HUDEP-2 (cell line): ENCODE data around the gene PAK4.
"Not testable (repeated sequence)": the region's sequence is repeated elsewhere in the genome, so short reads cannot be mapped to it uniquely, and the experiment has no call there.

Experiments used
- DNase-seq, 76 experiments: peaks; one replicate each; lab custom pipeline; 2025; ENCODE audit not compliant: unreplicated experiment in 76 of 76; lab: John Stamatoyannopoulos, UW

The PAK4 gene

GRCh38 chr19:39200066-39200802 lies 74.6 kb downstream of the PAK4 start:
- no peak for DNase-seq

DNA sequence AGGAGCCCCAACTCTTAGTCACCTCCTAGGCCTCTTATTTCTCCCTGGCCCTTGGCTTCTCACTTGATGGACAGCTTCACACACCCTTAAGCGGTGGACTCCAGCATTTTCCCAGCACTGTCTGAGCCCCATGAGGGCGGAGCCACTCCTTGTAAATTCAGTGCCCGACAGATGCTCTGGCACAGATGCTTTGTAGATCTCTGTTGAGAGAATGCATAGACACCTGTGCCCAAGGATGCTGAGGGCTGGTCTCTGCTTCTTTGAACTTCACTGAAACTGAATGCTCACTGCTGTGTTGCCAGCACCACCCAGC lies 75.2 kb downstream of the PAK4 start:
- no peak for DNase-seq

DNA sequence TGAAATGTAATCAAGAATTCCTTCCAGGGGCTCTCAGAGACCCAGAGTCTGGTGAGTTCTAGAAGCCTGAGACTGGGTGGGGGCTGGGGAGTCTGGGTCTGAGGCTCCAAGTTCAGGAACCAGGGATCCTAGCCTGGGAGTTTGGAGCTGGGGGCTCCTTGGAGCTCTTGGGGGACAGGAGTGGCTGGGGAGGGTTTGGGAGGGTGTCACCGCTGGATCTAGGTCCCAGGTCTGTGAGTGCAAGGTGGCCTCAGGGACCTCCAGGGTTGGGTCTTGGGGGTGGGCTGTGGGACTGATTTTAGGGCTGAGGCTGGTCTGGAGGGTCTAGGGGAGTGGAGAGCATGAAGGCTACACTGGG lies 77.4 kb downstream of the PAK4 start:
- DNase-seq: no peak

DNA sequence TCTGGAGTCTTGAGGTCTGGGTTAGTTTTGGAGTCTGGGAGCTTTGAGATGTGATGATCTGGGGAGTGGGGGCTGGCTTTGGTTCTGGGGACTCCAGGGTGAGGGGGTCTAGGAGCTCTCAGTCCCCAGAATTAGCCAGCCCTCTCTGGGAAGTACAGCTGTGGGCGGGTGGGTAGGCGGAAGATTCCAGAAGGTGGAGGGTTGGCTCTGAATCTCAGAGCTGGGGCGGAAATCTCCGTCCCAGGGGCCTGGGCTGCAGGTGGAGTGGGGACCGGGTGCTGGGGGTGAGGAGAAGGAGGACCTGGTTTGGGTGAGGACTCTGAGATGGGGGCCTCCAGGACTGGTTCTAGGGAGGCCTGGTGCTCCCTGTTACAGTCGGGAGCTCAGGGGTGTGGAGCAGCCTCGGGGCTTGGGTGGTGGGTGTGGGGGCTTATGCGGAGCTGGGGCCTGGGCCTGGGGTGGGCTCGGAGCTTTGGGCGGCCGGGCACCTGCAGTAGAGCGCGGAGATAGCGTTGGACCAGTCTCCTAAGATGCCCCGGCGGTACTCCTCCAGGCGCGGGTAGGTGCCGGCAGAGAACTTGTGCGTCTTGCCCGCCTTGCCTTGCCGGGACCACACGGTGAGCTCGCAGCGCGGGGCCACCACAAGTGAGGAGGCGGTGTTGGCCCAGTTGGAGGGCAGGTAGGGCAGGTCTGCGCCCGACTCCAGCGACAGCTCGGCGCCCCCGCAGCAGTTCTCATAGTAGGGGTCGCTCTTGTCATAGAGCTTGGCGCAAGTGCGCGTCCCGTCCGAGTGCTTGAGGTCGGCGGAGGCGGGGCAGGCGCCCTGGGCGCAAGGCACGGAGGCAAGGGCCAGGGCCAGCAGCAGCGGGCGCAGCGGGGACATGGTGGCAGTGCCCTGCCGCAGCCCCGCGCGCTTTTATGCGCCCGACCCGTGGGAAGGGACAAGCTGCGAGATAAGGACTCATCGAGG lies 78.1 kb downstream of the PAK4 start, which contains the start of gene SYCN:
SYCN (minus strand) TSS at position 892 of the 970 bp plus-strand sequence; CDS start at position 883, 9 bp downstream.
- no peak for DNase-seq

GRCh38 chr19:39205449-39205764 lies 79.8 kb downstream of the PAK4 start:
- no peak for DNase-seq

GRCh38 chr19:39206122-39206521 lies 80.5 kb downstream of the PAK4 start:
- no peak for DNase-seq

DNA sequence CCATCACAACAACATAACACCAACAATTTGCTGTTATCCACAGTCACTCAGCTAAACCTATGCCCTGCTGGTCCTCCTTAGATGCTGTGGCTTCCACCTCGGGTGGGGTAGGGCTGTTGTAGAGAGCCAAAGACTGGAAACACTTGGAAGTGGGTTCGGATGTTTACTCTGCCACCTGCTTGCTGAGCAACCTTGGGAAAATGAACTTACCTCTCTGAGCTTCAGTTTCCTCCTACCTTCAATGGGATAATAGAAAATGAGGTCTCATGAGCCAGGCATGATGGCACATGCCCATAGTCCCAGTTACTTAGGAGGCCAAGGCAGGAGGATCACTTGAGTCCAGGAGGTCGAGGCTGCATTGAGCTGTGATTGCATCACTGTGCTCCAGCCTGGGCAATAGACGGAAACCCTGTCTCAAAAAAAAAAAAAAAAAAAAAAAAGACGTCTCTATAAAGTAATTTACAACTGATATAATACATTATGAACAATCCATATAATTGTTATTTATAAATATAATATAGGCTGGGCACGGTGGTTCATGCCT lies 81.8 kb downstream of the PAK4 start:
- DNase-seq: no peak

- no peak for DNase-seq
These were observed 82.7 kb downstream of the PAK4 start for GRCh38 chr19:39208175-39208795.

DNA sequence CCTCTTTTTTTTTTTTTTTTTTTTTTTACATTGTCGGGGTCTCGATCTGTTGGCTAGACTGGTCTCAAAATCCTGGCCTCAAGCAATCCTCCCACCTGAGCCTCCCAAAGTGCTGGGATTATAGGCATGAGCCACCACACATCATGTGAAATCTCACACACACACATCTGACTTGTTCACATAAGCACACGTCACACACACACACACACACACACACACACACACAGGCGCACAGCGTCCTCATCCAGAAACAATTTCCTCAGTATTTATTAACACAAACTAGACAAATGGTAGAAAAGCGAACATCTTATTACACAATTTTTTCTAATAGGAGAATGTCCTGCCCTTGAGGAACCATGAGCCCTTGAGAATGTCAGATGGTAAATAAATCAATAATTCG lies 83.6 kb downstream of the PAK4 start:
- DNase-seq: no peak

DNA sequence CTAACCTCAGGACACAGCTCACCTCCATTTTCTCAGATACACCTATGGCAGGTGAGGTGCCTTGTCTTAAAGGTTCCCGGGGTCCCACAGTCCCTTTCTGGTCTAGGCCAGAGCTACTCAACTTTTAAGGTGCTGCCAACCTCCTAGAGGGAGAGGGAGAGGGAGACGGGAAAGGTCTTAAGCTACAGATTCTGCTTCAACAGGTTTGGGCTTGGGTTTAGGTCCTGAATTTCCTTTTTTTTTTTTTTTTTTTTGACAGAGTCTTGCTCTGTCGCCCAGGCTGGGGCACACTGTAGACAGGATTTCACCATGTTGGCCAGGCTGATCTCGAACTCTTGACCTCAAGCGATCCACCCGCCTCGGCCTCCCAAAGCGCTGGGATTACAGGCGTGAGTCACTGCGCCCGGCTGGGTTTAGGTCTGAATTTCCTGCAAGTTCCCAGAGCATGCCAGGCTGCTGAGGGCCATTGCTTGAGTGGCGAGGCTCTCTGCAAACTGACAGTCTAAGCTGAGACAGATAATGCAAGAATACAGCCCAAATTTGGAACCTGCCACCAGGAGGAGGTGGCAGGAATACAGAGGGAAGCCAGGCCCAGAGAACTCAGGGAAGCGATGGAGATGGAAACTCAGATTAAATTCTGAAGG lies 86.3 kb downstream of the PAK4 start:
- no peak for DNase-seq

DNA sequence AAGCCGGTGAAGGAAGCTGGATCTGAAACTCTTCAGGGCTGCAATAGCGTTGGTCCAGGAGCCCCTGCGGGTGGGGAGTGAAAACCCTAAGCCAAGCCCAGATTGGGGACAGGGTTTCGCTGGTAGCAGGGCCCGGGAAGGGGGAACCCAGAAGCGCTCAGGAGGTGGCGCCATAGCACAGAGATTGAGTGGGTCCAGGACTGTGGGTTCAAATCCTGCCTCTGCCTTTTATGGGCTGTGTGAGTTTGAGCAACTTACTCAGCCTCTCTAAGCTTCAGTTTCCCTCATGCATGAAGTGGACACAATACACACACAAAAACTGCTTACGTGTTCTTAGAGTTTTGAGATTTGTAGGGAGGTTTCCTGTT lies 86.8 kb downstream of the PAK4 start:
- peak in 58 of 76 experiments; percentile 10 to 79 (median 44) for DNase-seq

DNA sequence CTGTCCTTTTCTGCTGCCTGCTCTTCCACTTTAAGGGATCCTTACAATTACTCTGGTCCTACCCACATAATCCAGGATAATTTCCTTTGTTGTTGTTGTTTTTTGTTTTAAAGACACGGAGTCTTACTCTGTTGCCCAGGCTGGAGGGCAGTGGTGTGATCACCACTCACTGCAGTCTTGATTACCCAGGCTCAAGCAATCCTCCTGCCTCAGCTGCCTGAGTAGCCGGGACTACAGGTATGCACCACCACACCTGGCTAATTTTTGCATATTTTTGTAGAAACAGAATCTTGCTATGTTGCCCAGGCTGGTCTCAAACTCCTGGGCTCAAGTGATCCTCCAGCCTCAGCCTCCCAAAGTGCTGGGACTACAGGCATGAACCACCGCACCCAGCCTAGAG lies 89.7 kb downstream of the PAK4 start:
- not testable (repeated sequence) for DNase-seq

- DNase-seq: no peak
These were observed 91.5 kb downstream of the PAK4 start for GRCh38 chr19:39217094-39217493.

DNA sequence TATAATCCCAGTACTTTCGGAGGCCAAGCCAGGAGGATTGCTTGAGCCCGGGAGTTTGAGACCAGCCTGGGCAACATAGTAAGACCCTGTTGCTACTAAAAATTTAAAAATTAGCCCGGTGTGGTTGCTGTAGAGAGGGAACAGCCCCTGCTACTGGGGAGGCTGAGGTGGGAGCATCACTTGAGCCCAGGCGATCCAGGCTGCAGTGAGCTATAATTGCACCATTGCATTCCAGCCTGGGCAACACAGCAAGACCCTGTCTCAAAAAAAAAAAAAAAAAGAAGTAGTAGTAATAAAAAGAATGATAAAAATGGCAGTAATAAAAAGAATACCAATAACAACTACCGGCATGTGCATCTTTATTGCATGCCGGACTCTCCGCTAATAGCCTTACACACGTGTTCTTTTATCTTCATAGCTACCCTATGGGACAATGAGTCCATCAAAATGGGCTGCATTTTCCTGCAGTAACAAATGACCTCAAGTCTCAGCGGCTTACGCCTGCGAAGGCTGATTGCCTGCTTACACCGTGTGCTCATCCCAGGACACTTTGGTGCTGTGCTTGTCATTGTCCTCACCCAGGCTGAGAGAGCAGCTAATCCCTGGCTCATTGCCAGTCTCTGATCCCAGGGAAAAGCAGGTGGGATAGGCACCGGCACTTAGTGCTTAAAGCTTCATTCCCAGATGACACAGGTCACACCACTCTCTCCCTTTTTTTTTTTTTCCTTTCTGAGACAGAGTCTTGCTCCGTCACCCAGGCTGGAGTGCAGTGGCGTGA lies 92.8 kb downstream of the PAK4 start:
- DNase-seq: no peak

- DNase-seq: peak in 1 of 76 experiments; percentile 15
These were observed 93.5 kb downstream of the PAK4 start for GRCh38 chr19:39219108-39219507.

- peak in 8 of 76 experiments; percentile 8 to 41 (median 18) for DNase-seq
These were observed 98.2 kb downstream of the PAK4 start for GRCh38 chr19:39223703-39224279.

GRCh38 chr19:39224910-39225309 lies 99.3 kb downstream of the PAK4 start:
- DNase-seq: peak in 1 of 76 experiments; percentile 12
